GM12878 (cell line): ENCODE data around the gene SLC25A33. TPM values are rescaled to one million over a fixed set of nuclear protein-coding genes. Genes with fewer than 3 reads are reported as not detected.

ENCODE experiments used
- ATAC-seq: fragments of 200-7000 bp; cut with Tn5 transposase; 3 replicates; pipeline ENCODE4 v1.9.1; 2020; ENCODE audit warnings: mild to moderate bottlenecking, moderate library complexity
- BruUV-seq: library from RNA; stranded (reverse); fragments of 400-500 nt; replicated peaks from 2 replicates; lab custom pipeline; 2021; lab: Mats Ljungman, UMichigan
- CTCF ChIA-PET: fragments of 300-600 bp; sonication (Branson Sonifier 250); formaldehyde crosslinking; extraction: SDS; loops from one replicate; lab custom pipeline; 2021; ENCODE audit warnings: inconsistent platforms; lab: Yijun Ruan, JAX
- POLR2A ChIA-PET: fragments of 350-600 bp; formaldehyde crosslinking; extraction: SDS; loops from one replicate; lab custom pipeline; 2021; ENCODE audit warnings: inconsistent platforms; lab: Charles Lee
- RAD21 ChIA-PET: fragments of 300-600 bp; sonication (Branson Sonifier 250); formaldehyde crosslinking; loops from one replicate; lab custom pipeline; 2023; ENCODE audit warnings: antibody characterized with exemption; ENCODE audit not compliant: unreplicated experiment; lab: Charles Lee
- SMC1A ChIA-PET: fragments of 300-600 bp; sonication (Branson Sonifier 250); formaldehyde crosslinking; loops from one replicate; lab custom pipeline; 2023; ENCODE audit not compliant: unreplicated experiment, uncharacterized antibody; lab: Charles Lee
- DNase-seq: peaks from one replicate; pipeline ENCODE4 v3.0.0-alpha.2; 2011; ENCODE audit warnings: low read depth, low spot score
- FAIRE-seq: peaks from 3 replicates; lab custom pipeline; 2011; peaks lifted over from hg19 to GRCh38; lab: Jason Lieb, UNC
- H2AFZ ChIP-seq: 2 replicates; pipeline ENCODE4 v1.6.0; 2011; ENCODE audit warnings: low read depth, low read length, control low read depth; ENCODE audit not compliant: control insufficient read depth
- H3K27ac ChIP-seq: 2 replicates; pipeline ENCODE4 v1.5.1; 2011; ENCODE audit warnings: control low read depth; ENCODE audit not compliant: control insufficient read depth, insufficient read depth
- H3K27me3 ChIP-seq, 2 experiments: replicated peaks in 1 of 2; 2 replicates each; pipeline versions ENCODE4 v1.6.0 to v1.6.1; 2011; ENCODE audit warnings: low read length in 1 of 2; ENCODE audit not compliant: control insufficient read depth in 2 of 2, insufficient read depth in 2 of 2
- H3K36me3 ChIP-seq, 2 experiments: 2 replicates each; pipeline ENCODE4 v1.5.1; 2011; ENCODE audit warnings: low read length in 1 of 2; ENCODE audit not compliant: control insufficient read depth in 2 of 2, insufficient read depth in 2 of 2
- H3K4me1 ChIP-seq: 2 replicates; pipeline ENCODE4 v1.6.1; 2011; ENCODE audit warnings: mild to moderate bottlenecking, low read length, moderate library complexity, mixed read lengths; ENCODE audit not compliant: control insufficient read depth, insufficient read depth
- H3K4me2 ChIP-seq: 2 replicates; pipeline ENCODE4 v1.6.0; 2011; ENCODE audit warnings: control low read depth; ENCODE audit not compliant: control insufficient read depth, insufficient read depth
- H3K4me3 ChIP-seq: fragments of 200-600 bp; sonication (generic); 2 replicates; pipeline ENCODE4 v1.5.1; 2016
- H3K79me2 ChIP-seq: 2 replicates; pipeline ENCODE4 v1.6.0; 2011; ENCODE audit warnings: low read length; ENCODE audit not compliant: control insufficient read depth, insufficient read depth
- H3K9ac ChIP-seq: 2 replicates; pipeline ENCODE4 v1.8.0; 2011; ENCODE audit warnings: low read length, control low read depth, mixed read lengths; ENCODE audit not compliant: control insufficient read depth, insufficient read depth
- H3K9me3 ChIP-seq: replicated peaks from 3 replicates; pipeline ENCODE4 v1.5.1; 2011; ENCODE audit warnings: mild to moderate bottlenecking, low read length; ENCODE audit not compliant: control insufficient read depth, insufficient read depth
- H4K20me1 ChIP-seq: 2 replicates; pipeline ENCODE4 v1.6.0; 2011; ENCODE audit not compliant: control insufficient read depth, insufficient read depth
- BCL11A ChIP-seq: IDR thresholded peaks from 2 replicates; pipeline ENCODE4 v1.6.1; 2011; ENCODE audit warnings: low read depth, low read length
- IKZF1 ChIP-seq: fragments of 450-650 bp; conservative IDR thresholded peaks from 2 replicates; pipeline ENCODE4 v1.6.1; 2017; ENCODE audit warnings: antibody characterized with exemption, mild to moderate bottlenecking
- IRF4 ChIP-seq: IDR thresholded peaks from 2 replicates; pipeline ENCODE4 v1.6.1; 2011; ENCODE audit warnings: low read depth, low read length
- LARP7 ChIP-seq: fragments of 450-650 bp; IDR thresholded peaks from 2 replicates; pipeline ENCODE4 v1.6.1; 2017; ENCODE audit warnings: mild to moderate bottlenecking
- NFYB ChIP-seq: IDR thresholded peaks from 2 replicates; pipeline ENCODE4 v1.6.1; 2011; ENCODE audit warnings: low read depth, mild to moderate bottlenecking, low read length, improper control_type of control experiment, moderate library complexity; ENCODE audit not compliant: insufficient read depth
- WGBS: methylation state at CpG from one replicate; pipeline ENCODE4 v1.1.6; 2016; ENCODE audit warnings: low lambda C conversion rate; ENCODE audit not compliant: insufficient replicate concordance, insufficient coverage; ENCODE audit errors: missing lambda C conversion rate; 5-methylcytosine and 5-hydroxymethylcytosine counted together
- in situ Hi-C: fragments of 300-500 bp; cut with MboI; formaldehyde crosslinking; loops from 9 replicates; pipeline ENCODE4 v1.14.3; 2018; ENCODE audit warnings: mixed read lengths
- intact Hi-C: fragments of 100-400 bp; cut with micrococcal nuclease; formaldehyde crosslinking; loops from one replicate; pipeline ENCODE4 v1.14.2; 2022; ENCODE audit not compliant: unreplicated experiment
- polyA plus RNA-seq, 11 experiments: library from polyadenylated mRNA; depleted of rRNA in 4 of 11; unstranded in 6 of 11; stranded (reverse) in 5 of 11; fragments of >200 nt; fragmentation: Nextera tagmentation in 4 of 11; fragmentation: Illumina TruSeq in 1 of 11; extraction: Ambion mirVana in 4 of 11; extraction: Trizol in 1 of 11; gene quantifications; 1 replicate in 1 of 11; 2 replicates in 10 of 11; pipeline versions ENCODE4 v1.2.1 to v1.2.3, GENCODE V29; 2011 to 2016; ENCODE audit warnings: inconsistent platforms in 2 of 11, missing spikeins in 2 of 11, low read depth in 1 of 11
- total RNA-seq, 4 experiments: library from RNA; depleted of rRNA in 3 of 4; stranded (reverse); fragments of >200 nt in 3 of 4; fragmentation: Illumina TruSeq in 1 of 4; extraction: Trizol in 1 of 4; gene quantifications; 2 replicates each; pipeline versions ENCODE4 v1.2.1 to v1.2.3, GENCODE V29; 2013 to 2021
- TF ChIP-seq, protein P1 (sequence below): fragments of 450-650 bp; IDR thresholded peaks from 2 replicates; pipeline ENCODE4 v1.6.1; 2018; ENCODE audit warnings: mild to moderate bottlenecking, low read depth, moderate library complexity; ENCODE audit not compliant: partially characterized antibody
- TF ChIP-seq, protein P2 (sequence below): IDR thresholded peaks from 2 replicates; pipeline ENCODE4 v1.6.1; 2011; ENCODE audit warnings: low read depth, mild to moderate bottlenecking, low read length, moderate library complexity, borderline replicate concordance; ENCODE audit errors: extremely low read depth

The SLC25A33 gene
- total and polyA plus RNA-seq, 10 of the 15 experiments (the other 5 are each of a cell fraction or from before 2014, with no cell fraction given): 1.7 to 11.2 (median 8.4) TPM

DNA sequence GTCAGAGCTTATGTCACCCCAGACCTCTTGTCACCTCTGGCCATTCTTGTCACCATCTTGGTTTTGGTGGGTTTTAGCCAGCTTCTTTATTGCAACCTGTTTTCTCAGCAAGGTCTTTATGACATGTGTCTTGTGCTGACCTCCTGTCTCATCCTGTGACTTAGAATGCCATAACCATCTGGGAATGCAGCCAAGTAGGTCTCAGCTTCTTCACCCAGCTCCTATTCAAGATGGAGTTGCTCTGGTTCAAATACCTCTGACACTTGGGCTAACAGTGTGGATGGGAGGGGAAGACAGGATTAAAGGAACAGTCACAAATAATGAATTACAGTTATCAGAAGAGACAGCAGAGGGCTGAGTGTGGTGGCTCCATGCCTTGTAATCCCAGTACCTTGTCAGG, 81.8 kb downstream of the SLC25A33 start:
- intact Hi-C loops: no loop called here

DNA sequence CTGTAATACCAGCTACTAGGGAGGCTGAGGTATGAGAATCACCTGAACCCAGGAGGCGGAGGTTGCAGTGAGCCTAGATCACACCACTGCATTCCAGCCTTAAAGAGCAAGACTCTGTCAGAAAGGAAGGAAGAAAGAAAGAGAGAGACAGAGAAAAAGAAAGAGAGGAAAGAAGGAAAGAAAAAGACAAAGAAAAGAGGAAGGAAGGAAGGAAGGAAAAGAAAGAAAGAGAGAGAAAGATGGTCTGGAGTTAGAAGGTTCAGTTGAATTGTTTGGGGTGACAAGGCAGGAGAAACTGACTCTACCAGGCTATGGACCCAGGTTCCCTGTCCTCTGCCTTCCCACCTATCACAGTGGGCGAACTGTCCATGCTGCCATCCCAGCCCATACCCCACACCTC, 84.8 kb downstream of the SLC25A33 start:
- no peak for FAIRE-seq
- no peak overlapping the region for H3K27ac ChIP-seq
- SMC1A ChIA-PET: no interaction called here
- WGBS: 100% methylated on average over 2 of the region's 2 CpGs
- H3K4me3 ChIP-seq: no peak overlapping the region
- peaks cover 14% of the 10 kb centered on the region for H3K79me2 ChIP-seq
- no peaks in the 10 kb centered on the region for H3K27me3 ChIP-seq
- TF ChIP-seq, protein P1, sequence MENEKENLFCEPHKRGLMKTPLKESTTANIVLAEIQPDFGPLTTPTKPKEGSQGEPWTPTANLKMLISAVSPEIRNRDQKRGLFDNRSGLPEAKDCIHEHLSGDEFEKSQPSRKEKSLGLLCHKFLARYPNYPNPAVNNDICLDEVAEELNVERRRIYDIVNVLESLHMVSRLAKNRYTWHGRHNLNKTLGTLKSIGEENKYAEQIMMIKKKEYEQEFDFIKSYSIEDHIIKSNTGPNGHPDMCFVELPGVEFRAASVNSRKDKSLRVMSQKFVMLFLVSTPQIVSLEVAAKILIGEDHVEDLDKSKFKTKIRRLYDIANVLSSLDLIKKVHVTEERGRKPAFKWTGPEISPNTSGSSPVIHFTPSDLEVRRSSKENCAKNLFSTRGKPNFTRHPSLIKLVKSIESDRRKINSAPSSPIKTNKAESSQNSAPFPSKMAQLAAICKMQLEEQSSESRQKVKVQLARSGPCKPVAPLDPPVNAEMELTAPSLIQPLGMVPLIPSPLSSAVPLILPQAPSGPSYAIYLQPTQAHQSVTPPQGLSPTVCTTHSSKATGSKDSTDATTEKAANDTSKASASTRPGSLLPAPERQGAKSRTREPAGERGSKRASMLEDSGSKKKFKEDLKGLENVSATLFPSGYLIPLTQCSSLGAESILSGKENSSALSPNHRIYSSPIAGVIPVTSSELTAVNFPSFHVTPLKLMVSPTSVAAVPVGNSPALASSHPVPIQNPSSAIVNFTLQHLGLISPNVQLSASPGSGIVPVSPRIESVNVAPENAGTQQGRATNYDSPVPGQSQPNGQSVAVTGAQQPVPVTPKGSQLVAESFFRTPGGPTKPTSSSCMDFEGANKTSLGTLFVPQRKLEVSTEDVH: no peak
- no peak for TF ChIP-seq NFYB
- TF ChIP-seq IKZF1: 0 out of 2 replicates have a peak, but pooled peaks have one; percentile 12
- no peak for TF ChIP-seq BCL11A
- TF ChIP-seq, all 136 proteins: peak for 1
- Histone ChIP-seq H3K9me3 (no peaks in the 10 kb centered on the region), H3K36me3 (no peaks in the 10 kb centered on the region), H3K4me1 (peaks cover 31% of the 10 kb centered on the region), H2AFZ (no peak overlapping the region), H3K4me2 (no peak overlapping the region), H3K9ac (no peak overlapping the region), H4K20me1 (no peaks in the 10 kb centered on the region)
- DNase-seq: no peak
- intact Hi-C loops: no loop called here
- in situ Hi-C loops: no loop called here
- RAD21 ChIA-PET: no interaction called here
- POLR2A ChIA-PET: interaction anchor here (0.6 kb wide), 3 partner anchors 36 to 242 kb away, joined by 4 to 8 read pairs (median 4); no protein-coding TSS in a partner anchor
- no TSS peak for BruUV-seq
- no peak for ATAC-seq
- CTCF ChIA-PET: interaction anchor here (0.8 to 1.1 kb wide), 4 partner anchors 8 to 48 kb away, joined by 3 to 5 read pairs (median 3); partner anchors contain the start of gene TMEM201

More for the DNA sequence above, 81.8 kb downstream of the SLC25A33 start:
- Histone ChIP-seq H3K27me3 (no peaks in the 10 kb centered on the region), H3K4me1 (peaks cover 6% of the 10 kb centered on the region), H3K4me2 (no peak overlapping the region), H3K27ac (no peak overlapping the region), H3K36me3 (no peaks in the 10 kb centered on the region)
- FAIRE-seq (no peak), DNase-seq (no peak)
- ChIA-PET RAD21 (no interaction called here), CTCF (interaction anchor here (0.6 to 1.2 kb wide), 4 partner anchors 28 to 247 kb away, joined by 3 to 4 read pairs (median 3); no protein-coding TSS in a partner anchor)
- TF ChIP-seq, protein P2, sequence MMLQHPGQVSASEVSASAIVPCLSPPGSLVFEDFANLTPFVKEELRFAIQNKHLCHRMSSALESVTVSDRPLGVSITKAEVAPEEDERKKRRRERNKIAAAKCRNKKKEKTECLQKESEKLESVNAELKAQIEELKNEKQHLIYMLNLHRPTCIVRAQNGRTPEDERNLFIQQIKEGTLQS: no peak
- no peak for TF ChIP-seq IRF4
- no peak for TF ChIP-seq LARP7
- TF ChIP-seq, all 136 proteins: peak for 0
- Histone ChIP-seq H3K9ac (no peak overlapping the region), H3K4me3 (no peak overlapping the region), H2AFZ (no peak overlapping the region), H4K20me1 (no peaks in the 10 kb centered on the region), H3K79me2 (no peaks in the 10 kb centered on the region), H3K9me3 (no peaks in the 10 kb centered on the region)
- ChIA-PET SMC1A (interaction anchor here (0.9 kb wide), 1 partner anchor 31 kb away, joined by 3 read pairs; no protein-coding TSS in a partner anchor), POLR2A (no interaction called here)
- no TSS peak for BruUV-seq
- ATAC-seq: no peak
- in situ Hi-C loops: no loop called here
